KMS-11 (cell line): ENCODE data around the gene CDH2.

Experiments used
- H2AFZ ChIP-seq: fragments of 200-600 bp; sonication (generic); 2 replicates; pipeline ENCODE4 v1.6.1; 2016; ENCODE audit warnings: antibody characterized with exemption, mixed run types, low read depth
- H3K27ac ChIP-seq: fragments of 200-600 bp; sonication (generic); 2 replicates; pipeline ENCODE4 v1.6.1; 2016; ENCODE audit warnings: mild to moderate bottlenecking, mixed run types
- H3K27me3 ChIP-seq: fragments of 200-600 bp; sonication (generic); 2 replicates; pipeline ENCODE4 v1.6.1; 2017; ENCODE audit warnings: mild to moderate bottlenecking, low read depth, mixed run types, moderate library complexity; ENCODE audit not compliant: insufficient read depth
- H3K36me3 ChIP-seq: fragments of 200-600 bp; sonication (generic); 2 replicates; pipeline ENCODE4 v1.6.1; 2017; ENCODE audit warnings: mild to moderate bottlenecking, mixed run types; ENCODE audit not compliant: insufficient read depth
- H3K4me1 ChIP-seq: fragments of 200-600 bp; sonication (generic); 2 replicates; pipeline ENCODE4 v1.6.1; 2016; ENCODE audit warnings: mild to moderate bottlenecking, low read depth, mixed run types; ENCODE audit not compliant: poor library complexity, severe bottlenecking
- H3K4me2 ChIP-seq: fragments of 200-600 bp; sonication (generic); 2 replicates; pipeline ENCODE4 v1.7.0; 2016; ENCODE audit warnings: mild to moderate bottlenecking, mixed run types
- H3K4me3 ChIP-seq: fragments of 200-600 bp; sonication (generic); IDR thresholded peaks from 2 replicates; pipeline ENCODE4 v1.6.1; 2017; ENCODE audit warnings: low read depth, low read length, mixed read lengths; ENCODE audit not compliant: insufficient read depth
- H3K79me2 ChIP-seq: fragments of 200-600 bp; sonication (generic); 2 replicates; pipeline ENCODE4 v1.6.1; 2016; ENCODE audit warnings: low read depth, mixed run types; ENCODE audit not compliant: insufficient read depth
- H3K9ac ChIP-seq: fragments of 200-600 bp; sonication (generic); 2 replicates; pipeline ENCODE4 v1.6.1; 2016; ENCODE audit warnings: mild to moderate bottlenecking, mixed run types
- H4K20me1 ChIP-seq: fragments of 200-600 bp; sonication (generic); 2 replicates; pipeline ENCODE4 v1.6.1; 2016; ENCODE audit warnings: mild to moderate bottlenecking, mixed run types; ENCODE audit not compliant: insufficient read depth
- TF ChIP-seq, protein P1 (sequence below): fragments of 200-600 bp; sonication (generic); conservative IDR thresholded peaks from 2 replicates; pipeline ENCODE4 v1.6.1; 2017; ENCODE audit warnings: low read depth, mild to moderate bottlenecking, antibody characterized with exemption, low read length, moderate library complexity, mixed read lengths

The CDH2 gene

DNA sequence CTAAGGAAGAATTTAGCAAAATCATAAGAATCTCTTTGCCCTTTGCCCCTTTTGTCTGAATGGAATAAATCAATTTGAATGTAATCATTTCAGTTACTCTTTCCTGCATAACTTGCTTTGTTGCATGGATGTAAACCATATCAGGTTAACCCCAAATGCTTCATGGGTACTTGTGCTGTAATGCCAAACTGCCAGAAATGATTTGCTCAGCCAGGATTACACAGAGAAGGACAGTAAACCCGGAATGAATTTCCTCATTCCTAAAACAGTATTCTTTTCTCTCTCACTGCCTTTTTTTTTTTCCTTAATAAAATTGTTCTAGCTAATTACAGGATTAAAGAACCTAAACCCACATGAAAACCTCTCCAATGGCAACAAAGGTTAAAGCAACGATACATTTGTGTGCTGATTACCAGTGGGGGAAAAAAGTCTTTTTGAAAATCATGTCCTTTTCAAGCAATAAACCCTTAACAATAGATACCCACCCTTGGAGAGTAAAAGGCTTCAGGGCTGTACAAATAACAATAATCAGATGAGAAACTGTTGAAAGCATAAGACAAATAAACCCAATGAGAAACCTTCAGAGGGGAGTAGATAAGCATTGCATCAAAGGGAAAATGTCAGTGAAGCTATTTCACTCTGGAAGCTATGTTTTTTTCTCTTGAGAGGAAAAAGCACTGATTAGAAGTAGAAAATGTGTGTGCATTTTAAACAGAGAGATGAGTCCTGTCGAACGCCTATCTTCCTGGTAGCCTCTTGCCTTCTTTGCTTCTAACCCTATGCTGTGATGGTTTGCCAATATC is 275.3 kb downstream of the CDH2 start:
- no peak overlapping the region for H3K27ac ChIP-seq
- H4K20me1 ChIP-seq: no peaks in the 10 kb centered on the region
- no peak overlapping the region for H3K4me2 ChIP-seq
- no peak overlapping the region for H3K4me3 ChIP-seq
- H3K79me2 ChIP-seq: no peaks in the 10 kb centered on the region
- TF ChIP-seq, protein P1, sequence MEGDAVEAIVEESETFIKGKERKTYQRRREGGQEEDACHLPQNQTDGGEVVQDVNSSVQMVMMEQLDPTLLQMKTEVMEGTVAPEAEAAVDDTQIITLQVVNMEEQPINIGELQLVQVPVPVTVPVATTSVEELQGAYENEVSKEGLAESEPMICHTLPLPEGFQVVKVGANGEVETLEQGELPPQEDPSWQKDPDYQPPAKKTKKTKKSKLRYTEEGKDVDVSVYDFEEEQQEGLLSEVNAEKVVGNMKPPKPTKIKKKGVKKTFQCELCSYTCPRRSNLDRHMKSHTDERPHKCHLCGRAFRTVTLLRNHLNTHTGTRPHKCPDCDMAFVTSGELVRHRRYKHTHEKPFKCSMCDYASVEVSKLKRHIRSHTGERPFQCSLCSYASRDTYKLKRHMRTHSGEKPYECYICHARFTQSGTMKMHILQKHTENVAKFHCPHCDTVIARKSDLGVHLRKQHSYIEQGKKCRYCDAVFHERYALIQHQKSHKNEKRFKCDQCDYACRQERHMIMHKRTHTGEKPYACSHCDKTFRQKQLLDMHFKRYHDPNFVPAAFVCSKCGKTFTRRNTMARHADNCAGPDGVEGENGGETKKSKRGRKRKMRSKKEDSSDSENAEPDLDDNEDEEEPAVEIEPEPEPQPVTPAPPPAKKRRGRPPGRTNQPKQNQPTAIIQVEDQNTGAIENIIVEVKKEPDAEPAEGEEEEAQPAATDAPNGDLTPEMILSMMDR: no peak
- H3K4me1 ChIP-seq: no peaks in the 10 kb centered on the region
- H3K36me3 ChIP-seq: no peaks in the 10 kb centered on the region
- no peak overlapping the region for H2AFZ ChIP-seq
- no peaks in the 10 kb centered on the region for H3K27me3 ChIP-seq
- H3K9ac ChIP-seq: no peak overlapping the region
